Neural cell (in vitro differentiated cells): Measurements from ENCODE around the gene MAGI2. TPM values are rescaled to one million over a fixed set of nuclear protein-coding genes. Genes with fewer than 3 reads are reported as not detected.

ENCODE experiments used
- H2AFZ ChIP-seq: fragments of 200-600, 300-800 bp; sonication (generic), shearing (Covaris generic); 2 replicates; pipeline ENCODE4 v1.6.0; 2014; ENCODE audit warnings: low read depth, mild to moderate bottlenecking, antibody characterized with exemption, low read length, moderate library complexity
- H3F3A ChIP-seq: fragments of 200-600 bp; shearing (Covaris generic); 2 replicates; pipeline ENCODE4 v1.6.1; 2016; ENCODE audit warnings: mild to moderate bottlenecking, moderate library complexity, mixed read lengths, antibody characterized with exemption, low read length; ENCODE audit not compliant: insufficient read depth, poor library complexity, severe bottlenecking
- H3K27ac ChIP-seq: fragments of 200-600, 300-800 bp; sonication (generic), shearing (Covaris generic); 2 replicates; pipeline ENCODE4 v1.5.1; 2014; ENCODE audit warnings: mild to moderate bottlenecking, low read length, moderate library complexity
- H3K27me3 ChIP-seq: fragments of 300-800, 200-600 bp; sonication (generic), shearing (Covaris generic); 2 replicates; pipeline ENCODE4 v1.6.0; 2014; ENCODE audit warnings: mild to moderate bottlenecking, low read depth, low read length, moderate library complexity; ENCODE audit not compliant: insufficient read depth
- H3K36me3 ChIP-seq: fragments of 300-800, 200-600 bp; sonication (generic), shearing (Covaris generic); 2 replicates; pipeline ENCODE4 v1.5.1; 2014; ENCODE audit warnings: mild to moderate bottlenecking, antibody characterized with exemption, low read length, moderate library complexity; ENCODE audit not compliant: insufficient read depth
- H3K4me2 ChIP-seq: fragments of 300-800, 200-600 bp; sonication (generic), shearing (Covaris generic); 2 replicates; pipeline ENCODE4 v1.6.0; 2014; ENCODE audit warnings: mild to moderate bottlenecking, low read length
- H3K4me3 ChIP-seq: fragments of 300-800, 200-600 bp; sonication (generic), shearing (Covaris generic); 2 replicates; pipeline ENCODE4 v1.5.1; 2014; ENCODE audit warnings: mild to moderate bottlenecking, low read length, moderate library complexity
- H3K79me2 ChIP-seq: fragments of 200-600 bp; shearing (Covaris generic); replicated peaks from 2 replicates; pipeline ENCODE4 v1.6.0; 2014; ENCODE audit warnings: mild to moderate bottlenecking, low read length, moderate library complexity; ENCODE audit not compliant: insufficient read depth
- H3K9ac ChIP-seq: fragments of 300-800, 200-600 bp; sonication (generic), shearing (Covaris generic); 2 replicates; pipeline ENCODE4 v1.6.1; 2016; ENCODE audit warnings: mild to moderate bottlenecking, low read length, mixed read lengths
- H3K9me2 ChIP-seq: fragments of 200-600 bp; shearing (Covaris generic); 2 replicates; pipeline ENCODE4 v1.6.1; 2016; ENCODE audit warnings: mild to moderate bottlenecking, low read length, mixed read lengths; ENCODE audit not compliant: insufficient read depth
- H3K9me3 ChIP-seq: fragments of 200-600, 300-800 bp; sonication (generic), shearing (Covaris generic); 2 replicates; pipeline ENCODE4 v1.6.1; 2016; ENCODE audit warnings: mild to moderate bottlenecking, mixed run types, low read length, moderate library complexity, mixed read lengths
- H4K20me1 ChIP-seq: fragments of 200-600 bp; shearing (Covaris generic); 2 replicates; pipeline ENCODE4 v1.6.1; 2016; ENCODE audit warnings: mild to moderate bottlenecking, mixed run types; ENCODE audit not compliant: insufficient read depth
- EP300 ChIP-seq: fragments of 450-650 bp; conservative IDR thresholded peaks from 2 replicates; pipeline ENCODE4 v1.6.1; 2014; ENCODE audit warnings: antibody characterized with exemption, mild to moderate bottlenecking, moderate library complexity; ENCODE audit not compliant: poor library complexity, severe bottlenecking
- EZH2 ChIP-seq: fragments of 200-600, 300-800 bp; shearing (Covaris generic), sonication (generic); IDR thresholded peaks from 2 replicates; pipeline ENCODE4 v1.6.1; 2014; ENCODE audit warnings: antibody characterized with exemption, low read length, borderline replicate concordance, mild to moderate bottlenecking; ENCODE audit not compliant: insufficient read depth, poor library complexity, severe bottlenecking
- MXI1 ChIP-seq: fragments of 450-650 bp; conservative IDR thresholded peaks from 2 replicates; pipeline ENCODE4 v1.6.1; 2014; ENCODE audit warnings: antibody characterized with exemption, mild to moderate bottlenecking; ENCODE audit not compliant: poor library complexity, severe bottlenecking
- POLR2AphosphoS5 ChIP-seq: IDR thresholded peaks from 2 replicates; pipeline ENCODE4 v1.6.1; 2012
- RAD21 ChIP-seq: fragments of 450-650 bp; conservative IDR thresholded peaks from 2 replicates; pipeline ENCODE4 v1.6.1; 2014; ENCODE audit warnings: antibody characterized with exemption, mild to moderate bottlenecking, moderate library complexity
- SMC3 ChIP-seq: fragments of 450-650 bp; conservative IDR thresholded peaks from 2 replicates; pipeline ENCODE4 v1.6.1; 2014; ENCODE audit warnings: antibody characterized with exemption, mild to moderate bottlenecking, moderate library complexity; ENCODE audit not compliant: poor library complexity
- TAF1 ChIP-seq: IDR thresholded peaks from 2 replicates; pipeline ENCODE4 v1.6.1; 2012; ENCODE audit warnings: low read depth
- polyA plus RNA-seq: library from polyadenylated mRNA; depleted of rRNA; stranded (reverse); fragments of >200 nt; gene quantifications from 2 replicates; pipeline ENCODE4 v1.2.3, GENCODE V29; 2014
- TF ChIP-seq, protein P1 (sequence below): fragments of 450-650 bp; IDR thresholded peaks from 2 replicates; pipeline ENCODE4 v1.5.1; 2014; ENCODE audit warnings: antibody characterized with exemption, mild to moderate bottlenecking, moderate library complexity; ENCODE audit not compliant: poor library complexity, severe bottlenecking
- TF ChIP-seq, protein P2 (sequence below): IDR thresholded peaks from 2 replicates; pipeline ENCODE4 v1.6.1; 2012; ENCODE audit warnings: borderline replicate concordance

MAGI2 gene
- polyA plus RNA-seq, 1 donor from 2014 or later, result 19.3 TPM

DNA sequence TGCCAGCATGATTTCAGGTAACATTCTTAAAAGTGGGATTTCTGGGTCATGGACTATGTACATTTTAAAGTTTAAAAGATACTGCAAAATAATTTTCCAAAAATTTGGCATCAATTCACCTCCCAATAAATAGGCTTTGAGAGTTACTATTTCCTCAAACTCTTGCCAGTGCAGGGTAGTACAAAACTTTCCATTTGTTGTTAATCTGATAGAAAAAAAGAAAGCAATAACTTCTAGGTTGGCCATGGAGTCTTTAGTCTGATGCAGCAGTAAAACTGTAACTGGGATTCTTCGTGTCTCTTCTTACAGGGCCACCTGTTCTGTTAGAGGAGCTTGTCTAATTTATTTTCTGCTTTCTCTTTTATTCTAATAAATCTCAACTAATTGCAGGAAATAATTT lies 241.1 kb downstream of the MAGI2 start:
- Histone ChIP-seq H3K4me2 (no peak overlapping the region), H3K27me3 (no peaks in the 10 kb centered on the region), H3F3A (no peaks in the 10 kb centered on the region), H2AFZ (no peak overlapping the region), H3K4me3 (no peak overlapping the region), H3K36me3 (no peaks in the 10 kb centered on the region), H3K27ac (no peak overlapping the region), H3K9me3 (no peaks in the 10 kb centered on the region), H3K79me2 (no peaks in the 10 kb centered on the region), H3K9ac (no peak overlapping the region), H4K20me1 (no peaks in the 10 kb centered on the region), H3K9me2 (no peaks in the 10 kb centered on the region)
- no peak for TF ChIP-seq EZH2
- no peak for TF ChIP-seq TAF1
- TF ChIP-seq MXI1, result no peak
- TF ChIP-seq RAD21, result no peak
- TF ChIP-seq, protein P1, sequence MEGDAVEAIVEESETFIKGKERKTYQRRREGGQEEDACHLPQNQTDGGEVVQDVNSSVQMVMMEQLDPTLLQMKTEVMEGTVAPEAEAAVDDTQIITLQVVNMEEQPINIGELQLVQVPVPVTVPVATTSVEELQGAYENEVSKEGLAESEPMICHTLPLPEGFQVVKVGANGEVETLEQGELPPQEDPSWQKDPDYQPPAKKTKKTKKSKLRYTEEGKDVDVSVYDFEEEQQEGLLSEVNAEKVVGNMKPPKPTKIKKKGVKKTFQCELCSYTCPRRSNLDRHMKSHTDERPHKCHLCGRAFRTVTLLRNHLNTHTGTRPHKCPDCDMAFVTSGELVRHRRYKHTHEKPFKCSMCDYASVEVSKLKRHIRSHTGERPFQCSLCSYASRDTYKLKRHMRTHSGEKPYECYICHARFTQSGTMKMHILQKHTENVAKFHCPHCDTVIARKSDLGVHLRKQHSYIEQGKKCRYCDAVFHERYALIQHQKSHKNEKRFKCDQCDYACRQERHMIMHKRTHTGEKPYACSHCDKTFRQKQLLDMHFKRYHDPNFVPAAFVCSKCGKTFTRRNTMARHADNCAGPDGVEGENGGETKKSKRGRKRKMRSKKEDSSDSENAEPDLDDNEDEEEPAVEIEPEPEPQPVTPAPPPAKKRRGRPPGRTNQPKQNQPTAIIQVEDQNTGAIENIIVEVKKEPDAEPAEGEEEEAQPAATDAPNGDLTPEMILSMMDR, result no peak
- TF ChIP-seq, protein P2, sequence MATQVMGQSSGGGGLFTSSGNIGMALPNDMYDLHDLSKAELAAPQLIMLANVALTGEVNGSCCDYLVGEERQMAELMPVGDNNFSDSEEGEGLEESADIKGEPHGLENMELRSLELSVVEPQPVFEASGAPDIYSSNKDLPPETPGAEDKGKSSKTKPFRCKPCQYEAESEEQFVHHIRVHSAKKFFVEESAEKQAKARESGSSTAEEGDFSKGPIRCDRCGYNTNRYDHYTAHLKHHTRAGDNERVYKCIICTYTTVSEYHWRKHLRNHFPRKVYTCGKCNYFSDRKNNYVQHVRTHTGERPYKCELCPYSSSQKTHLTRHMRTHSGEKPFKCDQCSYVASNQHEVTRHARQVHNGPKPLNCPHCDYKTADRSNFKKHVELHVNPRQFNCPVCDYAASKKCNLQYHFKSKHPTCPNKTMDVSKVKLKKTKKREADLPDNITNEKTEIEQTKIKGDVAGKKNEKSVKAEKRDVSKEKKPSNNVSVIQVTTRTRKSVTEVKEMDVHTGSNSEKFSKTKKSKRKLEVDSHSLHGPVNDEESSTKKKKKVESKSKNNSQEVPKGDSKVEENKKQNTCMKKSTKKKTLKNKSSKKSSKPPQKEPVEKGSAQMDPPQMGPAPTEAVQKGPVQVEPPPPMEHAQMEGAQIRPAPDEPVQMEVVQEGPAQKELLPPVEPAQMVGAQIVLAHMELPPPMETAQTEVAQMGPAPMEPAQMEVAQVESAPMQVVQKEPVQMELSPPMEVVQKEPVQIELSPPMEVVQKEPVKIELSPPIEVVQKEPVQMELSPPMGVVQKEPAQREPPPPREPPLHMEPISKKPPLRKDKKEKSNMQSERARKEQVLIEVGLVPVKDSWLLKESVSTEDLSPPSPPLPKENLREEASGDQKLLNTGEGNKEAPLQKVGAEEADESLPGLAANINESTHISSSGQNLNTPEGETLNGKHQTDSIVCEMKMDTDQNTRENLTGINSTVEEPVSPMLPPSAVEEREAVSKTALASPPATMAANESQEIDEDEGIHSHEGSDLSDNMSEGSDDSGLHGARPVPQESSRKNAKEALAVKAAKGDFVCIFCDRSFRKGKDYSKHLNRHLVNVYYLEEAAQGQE, result no peak
- TF ChIP-seq EP300, result no peak
- no peak for TF ChIP-seq POLR2AphosphoS5
- no peak for TF ChIP-seq SMC3

DNA sequence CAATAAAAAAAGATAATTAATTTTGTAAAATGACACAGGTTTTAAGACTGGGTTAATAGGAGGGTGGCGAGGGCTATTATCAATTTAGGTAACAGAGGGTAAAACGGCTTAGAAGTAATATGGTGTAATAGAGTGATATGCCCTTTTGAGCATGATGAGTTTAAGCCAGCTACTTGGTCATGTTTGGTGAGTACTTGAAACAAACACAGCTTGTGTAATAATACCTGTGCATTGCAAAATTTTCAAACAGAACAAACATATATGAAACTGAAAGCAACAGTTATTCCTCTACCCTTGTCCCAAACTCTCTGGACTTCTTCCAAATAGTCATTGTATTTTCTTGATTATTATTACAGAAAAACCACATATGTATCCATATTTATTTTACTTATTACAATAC lies 241.7 kb downstream of the MAGI2 start:
- no peak overlapping the region for H2AFZ ChIP-seq
- TF ChIP-seq EZH2 (no peak), EP300 (no peak), TAF1 (no peak)
- TF ChIP-seq, protein P2, result no peak
- TF ChIP-seq, protein P1, result no peak

More for the DNA sequence above, 241.7 kb downstream of the MAGI2 start:
- Histone ChIP-seq H3K27me3 (no peaks in the 10 kb centered on the region), H3K9ac (no peak overlapping the region), H3K4me3 (no peak overlapping the region), H3K27ac (no peak overlapping the region), H3K79me2 (no peaks in the 10 kb centered on the region), H3K9me2 (no peaks in the 10 kb centered on the region), H4K20me1 (no peaks in the 10 kb centered on the region), H3K36me3 (no peaks in the 10 kb centered on the region), H3K9me3 (no peaks in the 10 kb centered on the region), H3F3A (no peaks in the 10 kb centered on the region), H3K4me2 (no peak overlapping the region)
